ENCODE measurements around the gene UBR3.

- TF ChIP-seq CTCF (IDR thresholded peaks at IDR 0.05; ENCODE audit: low read length) = no peak
- no peak for TF ChIP-seq EZH2 (optimal IDR thresholded peaks at IDR 0.05; ENCODE audit: low read depth, low read length)
Measured at GRCh38 chr2:169790581-169790980, 36.7 kb upstream of the UBR3 start.

All from MM.1S (cell line).